IMR-90 (cell line): ENCODE results near the gene PACSIN3.

Source experiments
- POLR2A ChIP-seq: IDR thresholded peaks from 2 replicates; pipeline ENCODE4 v1.6.1; 2012; ENCODE audit warnings: mild to moderate bottlenecking, low read depth, low read length
- TF ChIP-seq, protein P1 (sequence below): conservative IDR thresholded peaks from 2 replicates; pipeline ENCODE4 v1.5.1; 2012; ENCODE audit warnings: mild to moderate bottlenecking, low read depth, low read length, improper control_type of control experiment

DNA sequence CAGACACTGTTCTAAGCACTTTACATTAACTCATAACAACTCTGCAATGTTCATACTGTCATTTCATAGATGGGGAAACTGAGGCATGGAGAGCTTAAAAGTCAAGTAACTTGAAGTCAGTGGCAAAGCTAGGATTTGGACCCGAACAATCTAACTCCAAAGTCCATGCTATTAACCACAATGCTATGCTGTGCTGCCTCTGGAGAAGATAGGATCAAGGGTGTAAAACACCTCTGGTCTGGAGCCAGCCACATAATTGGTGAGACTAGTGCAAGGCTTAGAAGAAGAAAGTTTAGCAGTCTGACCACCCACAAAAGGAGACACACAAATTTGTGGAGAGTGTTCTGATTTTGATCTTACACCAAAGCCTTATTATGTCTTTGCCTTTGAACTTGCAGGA lies 53.3 kb downstream of the PACSIN3 start:
- TF ChIP-seq POLR2A = no peak
- TF ChIP-seq, protein P1, sequence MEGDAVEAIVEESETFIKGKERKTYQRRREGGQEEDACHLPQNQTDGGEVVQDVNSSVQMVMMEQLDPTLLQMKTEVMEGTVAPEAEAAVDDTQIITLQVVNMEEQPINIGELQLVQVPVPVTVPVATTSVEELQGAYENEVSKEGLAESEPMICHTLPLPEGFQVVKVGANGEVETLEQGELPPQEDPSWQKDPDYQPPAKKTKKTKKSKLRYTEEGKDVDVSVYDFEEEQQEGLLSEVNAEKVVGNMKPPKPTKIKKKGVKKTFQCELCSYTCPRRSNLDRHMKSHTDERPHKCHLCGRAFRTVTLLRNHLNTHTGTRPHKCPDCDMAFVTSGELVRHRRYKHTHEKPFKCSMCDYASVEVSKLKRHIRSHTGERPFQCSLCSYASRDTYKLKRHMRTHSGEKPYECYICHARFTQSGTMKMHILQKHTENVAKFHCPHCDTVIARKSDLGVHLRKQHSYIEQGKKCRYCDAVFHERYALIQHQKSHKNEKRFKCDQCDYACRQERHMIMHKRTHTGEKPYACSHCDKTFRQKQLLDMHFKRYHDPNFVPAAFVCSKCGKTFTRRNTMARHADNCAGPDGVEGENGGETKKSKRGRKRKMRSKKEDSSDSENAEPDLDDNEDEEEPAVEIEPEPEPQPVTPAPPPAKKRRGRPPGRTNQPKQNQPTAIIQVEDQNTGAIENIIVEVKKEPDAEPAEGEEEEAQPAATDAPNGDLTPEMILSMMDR = no peak
